HG03060 (cell line): ENCODE results near the gene POP5.
"Not testable (repeated sequence)": the region's sequence is repeated elsewhere in the genome, so short reads cannot be mapped to it uniquely, and the experiment has no call there.

Source experiments
- ATAC-seq: cut with Tn5 transposase; IDR thresholded peaks from one replicate; pipeline ENCODE4 v1.9.1; 2021; ENCODE audit warnings: low read depth, moderate number of reproducible peaks; ENCODE audit not compliant: unreplicated experiment

The POP5 gene

GRCh38 chr12:120580787-120581723 is at the start of gene POP5:
POP5 (minus strand) TSS chr12:120581402; CDS start chr12:120581362, 40 bp downstream.
- peak; percentile 96 for ATAC-seq

- ATAC-seq, result no peak
Measured at GRCh38 chr12:120630104-120630892, 49.1 kb upstream of the POP5 start.

GRCh38 chr12:120628919-120629318 is 47.7 kb upstream of the POP5 start:
- no peak for ATAC-seq

GRCh38 chr12:120625557-120626419 is 44.6 kb upstream of the POP5 start:
- ATAC-seq, result no peak

GRCh38 chr12:120620624-120621023 is 39.4 kb upstream of the POP5 start:
- ATAC-seq, result no peak

GRCh38 chr12:120618954-120619615 is 37.9 kb upstream of the POP5 start:
- ATAC-seq, result no peak

- ATAC-seq, result not testable (repeated sequence)
Measured at GRCh38 chr12:120617767-120618166, 36.6 kb upstream of the POP5 start.

GRCh38 chr12:120617193-120617592 is 36.0 kb upstream of the POP5 start:
- ATAC-seq, result not testable (repeated sequence)

GRCh38 chr12:120614848-120615247 is 33.6 kb upstream of the POP5 start:
- no peak for ATAC-seq

- not testable (repeated sequence) for ATAC-seq
Measured at GRCh38 chr12:120611534-120611933, 30.3 kb upstream of the POP5 start.

- ATAC-seq, result no peak
Measured at GRCh38 chr12:120610560-120610959, 29.4 kb upstream of the POP5 start.

- ATAC-seq, result not testable (repeated sequence)
Measured at GRCh38 chr12:120602416-120602815, 21.2 kb upstream of the POP5 start.

- no peak for ATAC-seq
Measured at GRCh38 chr12:120599672-120600552, 18.7 kb upstream of the POP5 start.

- ATAC-seq, result no peak
Measured at GRCh38 chr12:120598674-120599463, 17.7 kb upstream of the POP5 start.

GRCh38 chr12:120597861-120598260 is 16.7 kb upstream of the POP5 start:
- ATAC-seq, result no peak

- ATAC-seq, result no peak
Measured at GRCh38 chr12:120596901-120597300, 15.7 kb upstream of the POP5 start.

GRCh38 chr12:120592121-120593049 is 11.2 kb upstream of the POP5 start:
- no peak for ATAC-seq
